GM19324 (cell line): ENCODE results near the gene SELENOI.

Experiments
- ATAC-seq: cut with Tn5 transposase; IDR thresholded peaks from one replicate; pipeline ENCODE4 v1.9.1; 2021; ENCODE audit warnings: mild to moderate bottlenecking, moderate library complexity; ENCODE audit not compliant: unreplicated experiment, low FRiP score

The SELENOI gene

DNA sequence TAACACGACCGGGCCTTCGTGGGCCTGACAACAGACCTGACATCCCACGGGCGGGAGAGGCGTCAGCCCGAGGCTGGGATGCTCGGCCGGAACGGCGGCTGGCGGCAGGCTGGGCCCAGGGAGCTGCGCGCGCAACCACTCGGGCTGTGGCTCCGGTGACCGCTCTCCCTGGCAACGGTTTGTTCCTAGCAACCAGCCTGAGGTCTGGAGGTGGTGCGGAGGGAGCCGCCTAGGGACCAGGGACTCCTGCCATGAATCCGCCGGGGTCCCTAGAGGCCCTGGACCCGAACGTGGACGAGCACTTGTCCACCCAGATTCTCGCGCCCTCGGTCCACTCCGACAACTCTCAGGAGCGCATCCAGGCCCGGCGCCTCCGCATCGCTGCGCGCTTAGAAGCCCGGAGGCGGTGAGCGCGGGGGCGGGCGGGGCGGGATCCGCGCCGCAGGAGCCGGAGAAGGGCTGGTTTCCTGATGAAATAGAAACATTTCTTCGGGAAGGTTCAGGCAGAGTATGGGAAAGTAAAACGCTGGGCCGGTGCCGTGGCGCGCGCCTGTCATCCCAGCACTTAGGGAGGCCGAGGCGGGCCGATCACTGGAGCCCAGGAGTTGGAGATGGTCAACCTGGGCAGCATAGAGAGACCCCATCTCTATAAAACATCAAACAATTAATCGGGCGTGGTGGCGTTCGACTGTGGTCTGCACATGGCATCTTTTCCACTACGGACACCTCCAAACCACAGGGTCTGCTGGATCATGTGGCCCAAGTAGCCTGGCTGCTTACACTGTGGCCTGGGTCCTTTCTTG, 56.0 kb downstream of the SELENOI start, which contains the start of gene DRC1:
DRC1 (plus strand) TSS at position 182 of the 803 bp plus-strand sequence; CDS start at position 252, 70 bp downstream.
- no peak for ATAC-seq

DNA sequence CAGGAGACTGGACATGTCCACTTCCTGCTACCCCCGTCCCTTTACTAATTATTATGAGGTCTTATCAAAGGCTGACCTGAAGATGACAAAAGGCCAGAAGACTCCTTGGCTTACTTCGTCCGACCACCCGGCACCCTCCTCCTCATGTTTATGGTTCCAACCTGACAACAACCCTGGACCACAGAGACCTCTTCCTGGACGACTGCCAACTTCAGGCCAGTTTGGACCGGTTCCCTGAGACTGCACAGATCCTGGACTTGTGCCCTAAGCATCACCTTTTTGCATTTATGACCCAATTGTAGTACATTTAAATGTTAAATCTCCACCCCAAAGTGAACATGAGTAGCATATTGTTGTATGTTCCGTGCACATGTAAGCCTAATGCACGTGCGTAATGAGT, 61.6 kb downstream of the SELENOI start:
- no peak for ATAC-seq

DNA sequence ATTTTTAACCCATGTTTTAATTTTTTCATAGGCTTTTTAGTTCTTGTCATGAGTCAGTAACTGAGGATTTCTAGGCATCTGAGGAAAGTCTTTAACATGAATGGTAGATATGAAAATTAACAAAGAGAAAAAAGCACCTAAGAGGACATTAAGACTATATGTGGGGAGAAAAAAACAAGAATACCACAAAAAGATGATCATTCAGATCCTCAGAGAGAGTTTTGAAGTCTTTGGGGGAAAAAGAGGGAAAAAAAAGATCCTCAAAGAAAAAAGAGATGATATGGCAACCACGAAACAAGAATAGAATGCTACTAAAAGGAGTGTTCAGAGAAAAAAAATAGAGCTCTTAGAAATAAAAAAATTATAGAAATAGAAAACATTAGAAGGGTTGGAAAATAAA, 63.8 kb downstream of the SELENOI start:
- ATAC-seq = no peak

DNA sequence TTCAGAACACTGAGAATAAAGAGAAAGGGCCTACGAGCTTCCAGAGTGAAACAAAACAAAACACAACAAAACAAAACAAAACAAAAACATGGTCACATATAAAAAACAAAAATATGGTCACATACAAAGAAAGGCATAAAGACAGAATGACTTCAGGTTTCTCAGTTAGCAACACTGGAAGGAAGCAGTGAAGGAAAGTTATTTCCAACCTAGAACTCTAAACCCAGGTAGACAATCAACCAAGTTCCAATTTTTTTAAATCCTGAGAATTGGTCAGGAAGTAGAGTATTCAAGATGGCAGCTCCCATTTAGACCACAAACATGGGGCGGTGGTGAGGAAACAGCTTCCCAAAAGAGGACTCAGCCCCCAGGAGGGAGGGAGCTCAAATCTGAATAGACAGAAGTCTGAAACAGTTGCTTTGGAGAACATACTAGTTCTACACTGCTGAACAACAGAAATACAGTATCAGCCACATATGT, 64.9 kb downstream of the SELENOI start:
- ATAC-seq = no peak

DNA sequence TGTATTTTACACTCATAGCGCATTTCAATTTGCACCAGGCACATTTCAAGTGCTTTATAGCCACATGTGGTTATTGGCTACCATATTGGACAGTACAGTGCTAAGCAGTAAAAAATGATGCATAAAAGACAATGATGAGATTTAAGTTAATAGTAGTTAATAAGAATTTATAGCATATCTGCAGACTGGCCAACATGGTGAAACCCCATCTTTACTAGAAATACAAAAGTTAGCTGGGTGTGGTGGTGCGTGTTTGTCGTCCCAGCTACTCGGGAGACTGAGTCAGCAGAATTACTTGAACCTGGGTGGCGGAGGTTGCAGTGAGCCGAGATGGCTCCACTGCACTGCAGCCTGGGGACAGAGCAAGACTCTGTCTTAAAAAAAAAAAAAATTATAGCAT, 65.5 kb downstream of the SELENOI start:
- no peak for ATAC-seq

DNA sequence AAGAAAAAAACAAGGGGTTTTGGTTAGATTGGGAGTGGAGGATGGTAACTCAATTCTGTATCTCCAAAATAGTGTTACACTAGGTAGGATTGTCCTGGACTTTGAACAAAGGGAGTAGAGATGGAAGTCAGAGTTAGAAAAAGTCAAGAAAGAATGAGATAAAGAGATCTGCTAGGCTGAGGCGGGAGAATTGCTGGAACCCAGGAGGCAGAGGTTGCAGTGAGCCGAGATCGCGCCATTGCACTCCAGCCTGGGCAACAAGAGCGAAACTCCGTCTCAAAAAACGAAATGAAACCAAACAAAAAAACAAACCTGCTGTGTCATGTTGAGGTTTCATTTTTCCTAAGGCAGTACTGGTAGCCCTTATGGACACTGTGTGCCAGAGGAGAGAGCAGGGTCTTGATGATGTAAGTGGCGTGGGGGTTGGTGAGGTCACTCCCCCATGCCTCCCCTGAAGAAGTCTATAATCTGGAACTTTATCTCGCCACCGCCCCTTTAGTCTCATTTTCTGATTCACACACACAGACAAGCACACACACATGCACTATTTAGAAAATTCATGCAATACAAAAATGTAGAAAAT, 66.2 kb downstream of the SELENOI start:
- ATAC-seq = peak; percentile 63

DNA sequence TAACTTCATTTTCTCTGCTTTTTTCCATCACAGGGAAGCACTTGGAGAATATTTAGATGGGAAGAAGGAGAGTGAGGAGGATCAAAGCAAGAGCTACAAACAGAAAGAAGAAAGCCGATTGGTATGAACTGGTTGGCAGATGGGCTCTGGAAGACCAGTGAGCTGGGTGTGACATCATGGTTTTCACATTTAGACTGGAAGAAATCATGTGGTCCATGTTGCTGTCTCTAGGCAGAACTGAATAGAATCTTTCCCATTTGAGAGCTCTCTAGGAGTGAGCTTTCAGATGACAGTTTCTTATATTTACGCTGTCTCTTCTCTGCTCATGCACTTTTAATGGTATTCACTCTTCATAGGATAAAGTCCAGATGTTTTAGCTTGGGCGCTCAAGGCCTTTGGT, 68.4 kb downstream of the SELENOI start:
- ATAC-seq = no peak

DNA sequence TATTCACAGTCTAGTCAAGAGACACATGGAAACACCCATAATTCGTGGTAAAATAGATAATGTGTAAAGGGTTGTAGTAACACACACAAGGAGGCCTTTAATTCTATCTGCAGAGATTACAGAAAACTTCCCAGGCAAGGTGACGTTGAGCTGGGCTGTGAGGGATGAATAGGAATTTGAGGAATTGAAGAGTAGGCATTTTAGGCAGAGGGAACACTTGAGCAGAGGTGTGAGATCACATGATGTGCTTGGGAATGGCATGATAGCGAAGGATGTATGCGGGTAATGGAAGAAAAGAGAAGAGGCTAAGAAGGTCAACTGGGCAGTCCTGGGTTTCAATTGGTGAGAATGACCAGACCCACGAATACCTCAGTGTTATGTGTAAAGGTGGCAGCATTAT, 76.0 kb downstream of the SELENOI start:
- ATAC-seq = no peak

DNA sequence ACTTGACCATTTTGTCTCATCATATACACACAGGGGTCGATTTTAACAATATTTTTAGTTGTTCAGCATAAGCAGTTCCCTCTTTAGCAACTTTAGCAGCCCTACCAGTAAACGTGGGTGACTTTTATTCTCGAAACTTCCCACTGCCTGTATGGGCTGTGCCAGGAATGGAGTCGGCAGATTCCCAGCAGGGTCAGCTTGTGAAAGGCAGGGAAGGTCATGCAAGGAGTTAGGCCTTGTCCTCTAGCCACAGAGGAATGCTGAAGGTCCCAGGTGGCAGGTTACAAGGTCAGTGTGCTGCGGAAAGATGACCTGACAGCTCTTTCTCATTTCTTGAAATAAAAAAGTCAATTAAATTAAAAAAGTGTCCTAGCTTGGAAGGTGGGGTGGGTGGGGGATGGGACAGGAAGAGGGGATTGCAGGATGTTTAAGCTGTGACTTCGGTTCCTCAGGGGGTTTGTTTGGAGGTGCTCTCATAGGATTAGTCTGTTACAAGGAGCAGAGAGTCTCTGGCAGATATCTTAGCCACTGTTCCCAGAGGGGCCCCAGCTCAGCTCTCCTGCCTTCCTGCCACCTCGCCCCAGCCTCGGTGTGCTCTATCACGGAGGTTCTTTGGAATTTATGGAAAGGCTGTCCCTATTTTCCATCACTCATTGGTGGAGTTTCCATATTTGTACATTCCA, 77.1 kb downstream of the SELENOI start:
- no peak for ATAC-seq

DNA sequence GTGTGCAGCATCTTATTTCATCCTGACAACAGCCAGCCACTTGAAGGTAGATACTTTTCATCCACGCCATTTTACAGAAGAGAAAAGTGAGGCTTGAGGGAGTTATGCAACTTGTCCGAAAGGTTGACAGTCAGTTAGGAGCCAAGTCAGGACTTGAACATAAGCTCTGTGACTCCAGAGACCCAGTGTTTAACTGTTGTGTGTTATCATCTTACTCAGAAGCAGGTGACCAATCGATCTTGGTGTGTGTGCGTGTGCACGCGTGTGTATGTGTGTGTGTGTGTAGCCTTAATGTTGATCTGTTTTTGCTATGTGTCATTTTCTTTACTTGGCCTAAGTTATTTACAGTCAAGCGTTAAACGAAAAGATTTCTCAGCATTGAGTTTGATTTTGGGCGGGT, 77.8 kb downstream of the SELENOI start:
- ATAC-seq = no peak

DNA sequence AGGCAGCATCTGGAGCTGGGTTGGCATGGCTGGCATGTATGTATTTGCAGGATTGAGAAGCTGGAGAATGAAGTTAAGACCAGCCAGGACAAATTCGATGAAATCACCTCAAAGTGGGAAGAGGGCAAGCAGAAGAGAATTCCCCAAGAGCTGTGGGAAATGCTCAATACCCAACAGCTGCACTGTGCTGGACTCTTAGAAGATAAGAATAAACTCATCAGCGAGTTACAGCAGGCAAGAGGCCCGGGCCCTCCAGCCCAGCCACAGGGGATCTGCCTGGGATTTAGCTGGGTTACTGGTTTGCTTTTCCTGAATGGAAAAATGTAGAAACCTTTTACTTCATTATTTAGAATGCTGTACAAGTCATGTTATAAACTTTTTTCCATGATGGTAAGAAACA, 78.3 kb downstream of the SELENOI start:
- no peak for ATAC-seq

DNA sequence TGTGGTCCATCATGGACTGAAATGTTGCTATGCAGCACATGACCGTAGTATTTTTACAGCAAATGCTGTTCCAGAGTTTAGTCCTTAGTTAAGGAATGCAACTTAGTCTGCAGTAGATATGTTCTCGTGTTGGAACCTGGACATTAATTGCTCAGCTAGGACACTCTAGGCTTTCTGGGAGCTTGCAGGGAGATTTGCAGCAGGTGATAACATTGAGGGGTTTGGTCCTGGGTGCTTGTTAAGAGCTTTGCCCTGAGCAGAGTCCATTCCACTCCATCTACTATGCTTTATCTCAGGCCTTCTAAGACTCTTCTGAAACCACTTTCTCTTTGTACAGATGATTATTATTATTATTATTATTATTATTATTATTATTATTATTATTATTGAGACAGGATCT, 82.9 kb downstream of the SELENOI start:
- ATAC-seq = no peak

DNA sequence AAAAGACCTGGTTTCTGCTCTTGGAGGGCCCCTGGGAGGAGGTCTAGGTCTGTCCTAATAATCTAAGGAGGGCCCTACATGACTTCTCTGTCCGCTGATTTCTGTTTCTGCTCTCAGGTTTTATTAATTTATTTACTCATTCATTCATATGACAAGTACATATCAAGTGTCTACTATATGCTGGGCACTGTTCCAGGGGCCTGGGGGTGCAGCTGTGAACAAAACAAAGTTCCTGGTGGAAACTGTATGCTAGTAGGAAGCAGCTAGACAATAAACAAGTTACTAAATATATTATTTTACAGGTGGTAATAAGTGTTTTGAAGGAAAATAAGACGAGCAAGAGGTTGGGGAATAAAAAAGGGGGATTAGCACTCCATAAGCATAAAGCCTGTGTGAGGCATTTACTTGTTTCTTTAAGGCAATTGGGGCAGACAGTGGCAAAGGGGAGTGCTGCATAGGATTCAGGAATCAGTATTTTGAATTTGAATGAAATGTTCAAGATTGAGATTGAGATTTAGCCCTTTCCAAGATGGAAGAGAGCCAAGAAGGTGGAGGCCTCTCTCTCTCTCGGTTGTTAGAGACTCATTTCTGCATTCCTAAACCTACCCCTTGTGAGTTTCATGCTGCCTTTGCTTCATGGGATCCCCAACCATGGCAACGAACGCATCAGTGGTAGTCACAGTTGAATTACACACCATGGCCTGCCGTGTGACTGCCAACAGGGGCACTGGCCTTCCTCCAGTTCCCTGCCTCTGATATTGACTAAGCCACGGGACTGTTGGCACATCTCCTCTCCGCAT, 84.0 kb downstream of the SELENOI start:
- ATAC-seq = no peak

DNA sequence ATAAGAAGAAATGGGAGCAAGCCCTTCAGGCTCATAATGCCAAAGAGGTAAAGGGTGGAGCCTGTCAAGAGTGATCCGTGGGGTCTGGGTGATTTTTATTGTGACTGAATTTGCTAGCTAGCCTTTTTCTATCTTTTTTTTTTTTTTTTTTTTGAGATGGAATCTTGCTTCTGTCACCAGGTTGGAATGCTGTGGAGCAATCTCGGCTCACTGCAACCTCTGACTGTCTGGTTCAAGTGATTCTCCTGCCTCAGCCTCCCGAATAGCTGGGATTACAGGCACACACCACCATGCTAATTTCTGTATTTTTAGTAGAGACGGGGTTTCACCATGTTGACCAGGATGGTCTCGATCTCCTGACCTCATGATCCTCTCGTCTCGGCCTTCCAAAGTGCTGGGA, 84.9 kb downstream of the SELENOI start:
- ATAC-seq = no peak

DNA sequence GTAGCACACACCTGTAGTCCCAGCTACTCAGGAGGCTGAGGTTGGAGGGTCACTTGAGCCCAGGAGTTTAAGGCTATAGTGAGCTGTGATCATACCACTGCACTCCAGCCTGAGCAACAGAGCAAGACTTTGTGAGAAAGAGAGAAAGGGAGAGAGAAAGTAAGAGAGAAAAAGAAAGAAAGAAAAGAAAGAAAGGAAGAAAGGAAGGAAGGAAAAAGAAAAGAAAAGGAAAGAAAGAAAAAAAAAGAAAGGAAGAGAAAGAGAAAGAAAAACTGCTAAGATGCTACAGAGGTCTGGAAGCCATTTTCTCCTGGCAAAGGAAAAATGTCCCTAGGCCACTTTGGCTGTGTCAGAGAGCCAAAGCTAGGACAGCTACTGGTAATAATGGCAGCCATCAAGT, 86.4 kb downstream of the SELENOI start:
- no peak for ATAC-seq

DNA sequence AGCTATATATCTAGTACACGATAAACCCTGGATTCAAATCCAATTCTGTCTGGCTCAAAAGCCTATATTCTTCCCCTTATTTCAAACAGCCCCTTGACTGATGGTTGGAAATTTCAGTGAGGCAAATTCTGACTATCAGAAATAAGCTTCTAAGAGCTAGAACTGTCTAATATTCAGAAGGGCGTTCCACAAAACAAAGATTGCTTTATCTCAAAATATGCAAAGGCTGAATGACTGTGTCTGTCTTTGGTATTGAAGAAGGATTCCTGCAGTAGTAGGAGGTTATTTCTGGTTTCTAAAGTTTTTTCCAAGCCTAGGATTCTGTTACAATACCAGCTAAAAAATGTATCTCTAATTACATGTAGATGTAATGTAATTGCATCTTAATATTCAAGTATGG, 86.9 kb downstream of the SELENOI start:
- ATAC-seq = no peak

DNA sequence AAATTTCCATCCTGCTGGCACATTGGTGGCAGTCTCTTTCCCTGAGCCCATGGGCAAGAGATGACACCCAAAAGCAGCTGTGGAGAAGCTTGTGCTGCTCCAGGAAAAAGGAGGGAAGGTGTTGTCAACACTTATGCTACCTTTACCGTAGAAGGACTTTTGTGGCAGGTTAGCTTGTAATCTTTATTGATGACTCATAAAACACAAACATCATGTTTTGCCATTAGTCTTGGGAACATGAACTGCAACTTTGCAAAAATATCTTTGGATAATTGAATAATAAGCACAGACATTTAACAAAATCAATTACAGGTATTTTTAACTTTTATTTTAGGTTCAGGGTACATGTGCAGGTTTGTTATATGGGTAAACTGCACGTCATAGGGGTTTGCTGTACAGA, 89.2 kb downstream of the SELENOI start:
- ATAC-seq = no peak

DNA sequence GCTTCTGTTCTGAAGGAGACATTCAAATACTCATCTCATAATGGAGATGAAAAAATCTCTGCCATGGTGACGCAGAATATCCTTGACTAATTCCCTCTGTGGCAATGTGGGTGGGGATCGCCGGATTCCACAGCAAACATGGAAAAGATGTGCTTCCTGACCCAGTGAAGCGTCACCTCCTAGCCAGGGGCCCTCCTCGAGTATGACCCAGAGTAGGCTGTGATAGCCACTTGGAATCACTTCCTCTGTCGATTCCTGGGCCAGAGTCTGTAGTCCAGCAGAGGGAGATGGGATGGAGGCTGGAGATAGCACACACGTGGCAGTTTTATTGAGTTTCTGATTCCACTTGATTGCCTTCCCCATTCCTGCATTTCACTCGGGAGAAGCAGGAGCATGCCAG, 92.6 kb downstream of the SELENOI start:
- no peak for ATAC-seq

DNA sequence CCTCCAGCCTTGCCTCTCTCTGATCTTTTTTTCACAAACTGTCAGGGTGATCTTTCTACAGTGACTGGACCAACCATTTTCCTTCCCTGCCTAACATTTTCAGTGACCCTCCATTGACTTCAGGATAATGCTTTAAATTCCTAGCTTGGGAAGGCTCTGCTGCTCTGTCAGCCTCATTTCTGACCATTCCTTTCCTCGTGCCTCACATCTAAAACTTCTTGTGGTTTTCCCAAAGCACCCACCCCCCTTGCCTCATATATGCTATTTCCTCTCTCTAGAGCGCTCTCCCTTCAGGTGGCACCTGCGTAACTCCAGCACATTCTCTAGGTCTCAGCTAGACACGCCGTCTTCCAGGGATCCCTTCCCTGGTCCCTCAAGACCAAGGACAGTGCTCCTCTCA, 93.0 kb downstream of the SELENOI start:
- no peak for ATAC-seq

DNA sequence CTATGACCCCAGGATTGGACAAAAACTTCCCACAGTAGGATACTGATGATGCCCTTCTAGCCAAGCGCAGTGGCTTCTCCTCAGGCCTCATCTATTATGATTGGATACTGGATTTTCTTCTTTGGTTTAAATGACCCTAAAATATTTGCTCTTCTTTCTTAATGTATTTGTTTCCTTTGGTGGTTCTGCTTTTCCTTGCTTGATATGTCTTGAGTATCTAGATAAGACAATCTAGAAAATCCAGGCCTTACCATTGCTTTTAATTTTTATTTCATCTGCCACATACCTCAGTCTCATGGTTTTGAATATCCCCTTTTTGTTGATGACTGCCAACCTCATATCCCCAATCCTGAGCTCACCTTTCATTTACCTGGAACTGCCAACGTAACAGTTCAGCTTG, 96.4 kb downstream of the SELENOI start:
- ATAC-seq = no peak

DNA sequence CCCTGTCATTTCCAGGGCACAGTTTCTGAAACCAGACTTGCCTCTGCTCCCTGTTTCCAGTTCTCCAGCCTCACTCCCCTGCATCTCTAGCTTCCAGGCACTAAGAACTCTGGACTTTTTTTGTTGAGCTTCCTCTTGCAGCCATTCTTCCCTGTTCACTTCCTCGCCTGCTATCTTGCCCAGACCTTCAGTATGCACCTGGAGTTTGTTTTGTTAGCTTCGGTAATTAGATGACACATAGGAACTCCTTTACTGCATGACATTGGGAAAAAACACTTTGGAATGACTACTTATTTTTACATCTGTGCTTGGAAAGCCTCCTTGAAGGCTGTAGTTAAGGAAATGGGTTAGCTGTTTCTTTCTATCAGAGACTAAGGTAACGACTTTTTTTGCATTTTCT, 96.8 kb downstream of the SELENOI start:
- no peak for ATAC-seq
